HG02938 (cell line): ENCODE measurements around the gene GRB14.
"Not testable (repeated sequence)": the region's sequence is repeated elsewhere in the genome, so short reads cannot be mapped to it uniquely, and the experiment has no call there.

Experiments
- ATAC-seq: cut with Tn5 transposase; IDR thresholded peaks from one replicate; pipeline ENCODE4 v1.9.1; 2021; ENCODE audit warnings: mild to moderate bottlenecking, moderate library complexity; ENCODE audit not compliant: unreplicated experiment

The GRB14 gene

DNA sequence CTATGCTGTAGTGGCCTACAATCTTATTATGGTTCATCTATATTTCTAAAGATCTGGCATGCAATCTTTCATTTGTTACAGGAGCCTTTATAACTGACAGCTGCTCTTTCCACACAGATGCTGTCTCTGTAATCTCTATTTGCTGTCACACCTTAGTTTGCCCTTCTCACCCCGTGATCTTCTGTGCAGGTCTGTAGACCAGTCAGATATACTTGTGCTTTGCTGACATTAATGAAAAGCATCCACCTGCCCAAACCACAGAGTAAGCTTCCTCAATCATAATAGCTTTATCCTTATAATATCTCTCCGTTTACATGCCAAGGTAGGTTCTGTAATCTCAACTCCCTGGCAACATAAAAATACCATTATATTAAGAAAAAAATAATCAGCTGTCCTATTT lies 122.4 kb downstream of the GRB14 start:
- no peak for ATAC-seq

DNA sequence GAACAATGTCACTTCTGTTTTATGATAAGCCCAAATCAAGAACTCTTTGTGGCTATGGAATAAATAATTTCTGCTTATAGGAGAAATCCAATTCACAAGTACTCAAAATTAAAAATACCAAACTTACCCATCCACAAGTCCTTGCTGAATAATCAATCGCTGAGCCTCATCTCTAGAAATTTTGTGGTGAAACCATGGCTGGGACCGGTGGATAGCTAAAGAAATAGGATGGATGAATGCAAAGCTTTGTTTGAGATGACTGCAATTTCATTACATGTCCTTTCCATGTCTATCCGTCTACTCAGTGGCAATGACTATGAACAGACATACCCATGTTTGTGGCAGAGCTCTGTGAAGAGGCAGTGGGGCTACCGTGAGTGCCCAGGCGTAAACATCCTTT lies 124.4 kb downstream of the GRB14 start:
- ATAC-seq = no peak

GRCh38 chr2:164496421-164496820 lies 124.9 kb downstream of the GRB14 start:
- no peak for ATAC-seq

DNA sequence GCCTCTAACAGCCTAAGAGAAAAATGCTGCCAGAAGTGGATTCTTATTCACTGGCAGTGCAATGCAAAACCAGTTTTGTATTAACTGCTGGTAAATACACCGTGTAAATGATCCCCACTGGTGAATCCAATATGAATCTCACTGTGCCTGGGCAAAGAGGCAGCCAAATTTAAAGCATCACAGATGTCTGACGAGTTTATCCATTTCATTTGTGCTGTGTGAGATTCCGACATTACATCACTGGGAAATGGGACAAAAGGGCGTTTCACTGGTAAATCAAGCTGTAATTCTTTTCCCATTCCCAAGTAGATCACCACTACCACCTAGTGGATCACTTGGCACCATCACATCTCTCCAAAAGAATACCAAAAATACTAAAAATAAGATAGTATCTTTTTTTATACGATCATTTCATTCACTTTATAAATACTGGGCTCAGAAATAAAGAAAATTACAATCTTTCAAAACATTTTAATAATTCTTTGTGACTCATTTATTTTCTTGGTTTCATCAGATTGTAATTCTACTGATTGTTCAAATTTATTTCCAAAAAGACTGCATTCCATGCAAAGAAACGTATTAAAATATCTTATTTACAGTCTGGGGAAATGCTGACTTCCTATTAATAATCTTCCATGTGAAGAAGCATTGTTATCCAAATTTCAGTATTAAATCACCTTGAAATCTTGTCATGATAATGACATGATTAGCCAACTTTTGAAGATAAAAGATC lies 125.6 kb downstream of the GRB14 start:
- ATAC-seq = no peak

GRCh38 chr2:164485541-164485940 lies 135.7 kb downstream of the GRB14 start:
- no peak for ATAC-seq

- ATAC-seq = no peak
These were observed 141.8 kb downstream of the GRB14 start for GRCh38 chr2:164479460-164479859.

GRCh38 chr2:164478205-164478604 lies 143.1 kb downstream of the GRB14 start:
- ATAC-seq = no peak

DNA sequence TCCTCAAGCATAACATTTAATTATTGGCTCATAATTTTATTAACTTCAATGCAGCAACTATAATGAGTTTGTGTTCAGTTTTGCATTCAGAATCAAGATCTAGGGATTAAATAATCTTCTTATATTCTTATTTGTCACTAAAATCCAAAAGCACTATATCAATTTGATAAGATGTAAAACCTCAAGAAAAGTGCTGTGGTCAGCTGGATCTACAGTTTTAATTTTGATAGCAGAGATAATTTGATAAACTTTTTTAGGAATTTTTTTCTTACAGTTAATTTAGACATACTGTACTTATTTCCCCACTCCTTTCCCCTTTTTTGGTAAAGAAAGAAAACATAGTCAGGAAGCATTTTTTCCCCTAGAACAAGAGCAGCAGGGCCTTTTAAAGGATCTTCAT lies 146.4 kb downstream of the GRB14 start:
- ATAC-seq = no peak

- ATAC-seq = no peak
These were observed 148.3 kb downstream of the GRB14 start for GRCh38 chr2:164473021-164473420.

GRCh38 chr2:164465047-164465446 lies 156.2 kb downstream of the GRB14 start:
- not testable (repeated sequence) for ATAC-seq

- ATAC-seq = no peak
These were observed 156.9 kb downstream of the GRB14 start for GRCh38 chr2:164464376-164464775.

- no peak for ATAC-seq
These were observed 162.5 kb downstream of the GRB14 start for GRCh38 chr2:164458792-164459191.

DNA sequence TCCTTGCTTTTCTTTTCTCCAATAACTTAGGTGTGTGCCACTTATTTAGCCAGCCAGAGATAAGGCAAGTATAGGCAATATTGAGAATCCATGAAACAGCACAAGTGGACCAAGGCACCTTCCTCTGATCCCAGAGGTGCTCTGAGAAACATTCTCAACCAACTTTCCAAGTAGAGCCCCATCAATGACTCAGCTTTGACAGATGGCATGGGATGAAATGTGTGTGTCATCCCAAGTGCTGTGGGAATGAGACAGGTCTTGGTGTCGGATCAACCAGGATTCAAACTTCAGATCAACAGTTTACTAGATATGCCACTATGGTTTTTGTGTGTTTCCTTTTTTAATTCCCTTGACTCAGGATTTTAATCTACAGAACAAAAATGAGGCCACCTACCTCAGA lies 164.0 kb downstream of the GRB14 start:
- no peak for ATAC-seq

DNA sequence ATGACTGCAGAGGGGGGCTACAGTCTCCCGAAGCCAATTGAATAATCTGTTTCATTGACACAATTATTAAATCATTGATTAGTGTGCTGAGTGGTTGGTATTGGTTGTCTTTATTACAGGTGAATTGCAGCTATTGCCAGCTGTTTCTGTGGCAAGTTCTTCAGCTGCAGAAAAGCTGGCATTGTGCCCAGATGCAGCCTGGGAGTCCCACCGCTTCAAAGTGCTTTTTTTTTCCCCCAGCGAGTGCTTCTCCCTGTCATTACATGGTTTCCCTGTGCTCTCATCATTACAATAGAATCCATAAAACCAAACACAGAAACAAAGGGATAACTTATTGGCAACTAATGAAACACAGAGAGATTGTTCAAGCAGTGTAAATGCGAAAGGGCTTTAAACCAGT lies 164.7 kb downstream of the GRB14 start:
- ATAC-seq = no peak

DNA sequence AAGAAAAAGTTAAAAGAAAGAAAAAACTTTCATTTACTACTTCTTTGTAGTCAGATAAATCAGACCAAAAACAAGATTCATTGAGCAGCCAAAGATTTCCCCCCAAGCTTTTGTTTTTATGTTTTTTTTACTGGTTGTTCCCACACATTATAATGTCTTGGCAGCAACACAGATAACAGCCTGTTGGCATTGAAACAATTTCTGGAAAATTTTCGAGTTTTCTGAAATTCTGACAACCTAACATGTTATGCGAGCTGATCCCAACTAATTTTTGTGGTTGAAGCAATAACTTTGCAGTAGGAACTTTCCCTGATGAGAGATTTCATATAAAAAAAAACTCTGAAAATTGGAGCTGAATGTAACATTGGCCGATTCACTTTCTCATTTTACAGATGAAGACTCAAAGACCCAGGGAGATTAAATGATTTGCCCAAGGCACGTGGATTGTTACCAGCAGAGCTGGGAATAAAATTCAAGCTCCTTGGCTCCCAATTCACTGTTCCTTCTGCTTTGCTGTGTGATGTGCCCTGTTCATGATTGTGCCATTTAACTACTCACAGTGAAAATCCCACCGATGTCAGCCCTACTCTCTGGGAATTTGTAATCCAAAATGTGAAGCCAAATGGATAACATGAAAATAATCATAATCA lies 167.5 kb downstream of the GRB14 start:
- ATAC-seq = no peak

DNA sequence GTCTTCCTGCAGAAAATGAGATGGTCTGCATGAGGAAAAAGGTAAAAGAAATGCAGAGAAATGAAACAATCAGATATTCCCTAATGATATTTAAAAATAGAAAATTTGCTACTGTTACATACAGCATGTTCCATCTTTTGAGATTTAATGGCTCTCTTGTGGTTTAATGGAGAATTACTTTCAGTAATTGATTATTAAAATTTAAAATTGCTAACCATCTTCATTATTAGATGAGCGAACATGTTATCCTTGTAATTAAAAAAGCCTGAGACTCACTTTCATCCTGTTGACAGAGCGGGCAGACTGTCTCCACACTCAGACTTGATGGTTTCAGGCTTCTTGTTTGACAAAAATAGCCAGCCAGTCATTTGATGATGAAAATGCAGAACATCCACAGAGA lies 171.0 kb downstream of the GRB14 start:
- ATAC-seq = no peak

DNA sequence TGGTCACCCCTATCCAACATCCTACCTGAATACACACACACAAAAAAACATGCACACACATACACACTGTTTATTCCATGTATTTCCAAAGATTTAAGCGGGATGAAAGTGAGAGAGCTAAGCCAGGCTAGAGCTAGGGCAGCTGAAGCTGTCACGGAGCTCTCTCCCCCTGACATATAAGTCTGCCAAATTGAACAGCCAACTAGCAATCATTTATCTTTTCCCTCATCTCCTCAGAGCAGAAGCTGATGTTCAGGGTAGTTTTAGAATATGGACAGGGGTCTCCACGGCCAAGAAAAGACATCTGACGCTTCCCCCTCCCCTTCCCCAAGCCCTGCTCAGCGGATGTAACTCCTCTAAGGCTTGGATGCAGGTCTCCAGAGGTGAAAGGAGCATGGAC lies 171.6 kb downstream of the GRB14 start:
- ATAC-seq = no peak

DNA sequence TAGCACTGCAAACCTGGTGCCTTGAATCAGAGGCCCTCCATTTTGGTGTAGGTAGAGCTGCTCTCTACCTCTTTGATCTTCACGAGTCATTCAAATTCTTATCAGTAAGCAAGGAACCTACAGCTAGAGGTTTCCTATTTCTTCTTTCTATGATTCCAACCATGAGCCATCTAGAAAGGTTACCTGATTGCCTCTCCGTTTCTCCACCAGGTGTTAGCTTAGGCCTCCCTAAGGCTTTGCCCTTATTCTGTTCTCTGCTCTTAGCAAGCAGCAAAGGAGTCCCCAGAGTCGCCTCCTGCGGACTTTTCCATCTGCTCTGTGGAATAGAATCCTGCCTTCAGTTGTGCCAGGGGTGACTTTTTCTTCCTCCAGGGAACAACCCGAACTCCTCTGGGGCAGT lies 173.6 kb downstream of the GRB14 start:
- ATAC-seq = no peak
